Fibroblast of the aortic adventitia (primary cell): ENCODE results near the gene GATA2. TPM values are rescaled to one million over a fixed set of nuclear protein-coding genes. Genes with fewer than 3 reads are reported as not detected.

Source experiments
- DNase-seq: peaks from one replicate; pipeline ENCODE4 v3.0.0-alpha.2; 2010; ENCODE audit warnings: low read depth
- H3K4me3 ChIP-seq: 2 replicates; pipeline ENCODE4 v1.5.1; 2011; ENCODE audit warnings: low read depth, mild to moderate bottlenecking, control low read depth, low read length, moderate library complexity
- total RNA-seq: library from RNA; depleted of rRNA; stranded (reverse); fragments of >200 nt; gene quantifications from 2 replicates; pipeline ENCODE4 v1.2.3, GENCODE V29; 2012; ENCODE audit warnings: low replicate concordance
- TF ChIP-seq, protein P1 (sequence below): IDR thresholded peaks from 2 replicates; pipeline ENCODE4 v1.5.1; 2011; ENCODE audit warnings: mild to moderate bottlenecking, low read length, control low read depth, inconsistent platforms; ENCODE audit not compliant: insufficient read depth

GATA2 gene
- total RNA-seq, 1 donor = 9.3 TPM

DNA sequence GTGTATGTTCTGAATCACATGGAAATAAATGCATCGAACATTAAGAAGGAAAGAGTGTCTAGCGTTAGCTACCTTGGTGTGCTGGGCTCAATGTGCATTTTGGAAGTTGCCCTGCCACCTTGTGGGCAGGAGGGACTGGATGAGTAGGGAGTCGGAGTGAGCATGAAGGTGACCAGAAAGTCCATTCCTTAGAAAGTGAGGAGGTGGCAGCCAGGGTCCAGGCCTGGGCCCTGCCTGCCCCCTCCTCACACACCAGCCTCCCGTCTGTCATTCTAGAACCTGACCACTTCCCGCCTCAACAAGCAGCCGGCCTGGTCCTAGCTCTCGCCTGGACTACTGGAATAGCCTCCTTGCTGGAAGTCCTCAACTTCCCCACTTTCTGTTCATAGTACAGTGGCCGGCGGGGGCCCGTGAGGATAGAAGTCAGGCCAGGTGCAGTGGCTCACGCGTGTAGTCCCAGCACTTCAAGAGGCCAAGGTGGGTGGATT lies 10.2 kb upstream of the GATA2 start:
- H3K4me3 ChIP-seq = no peak overlapping the region
- DNase-seq = no peak
- TF ChIP-seq, protein P1, sequence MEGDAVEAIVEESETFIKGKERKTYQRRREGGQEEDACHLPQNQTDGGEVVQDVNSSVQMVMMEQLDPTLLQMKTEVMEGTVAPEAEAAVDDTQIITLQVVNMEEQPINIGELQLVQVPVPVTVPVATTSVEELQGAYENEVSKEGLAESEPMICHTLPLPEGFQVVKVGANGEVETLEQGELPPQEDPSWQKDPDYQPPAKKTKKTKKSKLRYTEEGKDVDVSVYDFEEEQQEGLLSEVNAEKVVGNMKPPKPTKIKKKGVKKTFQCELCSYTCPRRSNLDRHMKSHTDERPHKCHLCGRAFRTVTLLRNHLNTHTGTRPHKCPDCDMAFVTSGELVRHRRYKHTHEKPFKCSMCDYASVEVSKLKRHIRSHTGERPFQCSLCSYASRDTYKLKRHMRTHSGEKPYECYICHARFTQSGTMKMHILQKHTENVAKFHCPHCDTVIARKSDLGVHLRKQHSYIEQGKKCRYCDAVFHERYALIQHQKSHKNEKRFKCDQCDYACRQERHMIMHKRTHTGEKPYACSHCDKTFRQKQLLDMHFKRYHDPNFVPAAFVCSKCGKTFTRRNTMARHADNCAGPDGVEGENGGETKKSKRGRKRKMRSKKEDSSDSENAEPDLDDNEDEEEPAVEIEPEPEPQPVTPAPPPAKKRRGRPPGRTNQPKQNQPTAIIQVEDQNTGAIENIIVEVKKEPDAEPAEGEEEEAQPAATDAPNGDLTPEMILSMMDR = no peak

DNA sequence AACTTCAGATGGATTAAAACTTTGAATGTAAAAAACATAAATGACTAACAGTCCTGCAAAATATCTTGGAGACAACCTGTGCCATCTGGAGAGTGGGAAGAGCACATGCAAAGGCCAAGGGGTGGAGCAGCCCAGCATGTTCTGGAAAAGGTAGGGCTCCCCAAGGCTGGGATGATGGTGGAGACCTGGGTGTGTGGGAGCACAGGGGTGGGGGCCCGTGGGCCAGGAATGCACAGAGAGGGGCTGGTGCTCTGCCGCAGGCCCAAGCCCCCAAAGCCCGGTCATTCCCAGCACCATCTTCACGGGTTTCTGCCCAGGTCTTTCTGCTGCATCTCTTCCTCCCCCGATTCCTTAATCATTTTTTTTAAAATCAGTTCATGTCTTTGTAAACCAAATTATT lies 9.7 kb upstream of the GATA2 start:
- no peak overlapping the region for H3K4me3 ChIP-seq
- TF ChIP-seq, protein P1 = no peak
- DNase-seq = no peak

DNA sequence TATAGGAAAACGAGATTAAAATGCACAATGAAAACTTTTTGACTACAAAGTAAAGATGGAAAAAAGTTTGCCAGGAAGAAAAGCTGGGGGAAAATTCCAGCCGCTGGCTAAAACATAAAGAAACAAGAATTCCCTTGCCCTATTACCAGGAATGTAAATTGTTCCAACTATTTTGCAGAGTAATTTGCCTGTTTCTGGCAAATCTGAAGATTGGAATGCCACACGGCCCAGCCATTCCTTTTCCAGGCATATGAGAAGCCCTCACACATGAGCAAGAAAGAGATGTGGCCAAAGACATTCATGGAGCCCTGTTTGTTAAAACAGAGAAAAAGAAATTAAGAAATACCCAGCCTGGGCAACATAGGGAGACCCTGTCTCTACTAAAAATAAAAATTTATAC lies 8.4 kb upstream of the GATA2 start:
- TF ChIP-seq, protein P1 = no peak
- H3K4me3 ChIP-seq = no peak overlapping the region
- DNase-seq = no peak

DNA sequence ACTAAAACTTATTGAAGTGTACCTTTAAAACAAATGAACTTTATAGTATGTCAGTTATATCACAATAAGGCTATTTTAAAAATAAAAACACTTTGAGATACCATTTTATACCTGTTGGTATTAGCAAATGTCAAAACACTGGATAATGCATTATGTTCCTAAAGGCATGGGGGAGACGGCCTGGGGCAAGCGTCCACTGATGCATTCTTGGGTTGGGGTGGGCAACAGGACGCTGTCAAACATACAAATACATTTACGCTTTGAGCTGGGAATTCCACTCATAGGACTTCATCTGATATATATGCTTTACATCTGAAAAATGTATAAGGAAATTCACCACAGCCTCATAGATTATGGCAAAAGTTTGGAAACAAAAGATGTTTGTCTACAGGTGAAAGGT lies 7.6 kb upstream of the GATA2 start:
- H3K4me3 ChIP-seq = no peak overlapping the region
- TF ChIP-seq, protein P1 = no peak
- DNase-seq = no peak

DNA sequence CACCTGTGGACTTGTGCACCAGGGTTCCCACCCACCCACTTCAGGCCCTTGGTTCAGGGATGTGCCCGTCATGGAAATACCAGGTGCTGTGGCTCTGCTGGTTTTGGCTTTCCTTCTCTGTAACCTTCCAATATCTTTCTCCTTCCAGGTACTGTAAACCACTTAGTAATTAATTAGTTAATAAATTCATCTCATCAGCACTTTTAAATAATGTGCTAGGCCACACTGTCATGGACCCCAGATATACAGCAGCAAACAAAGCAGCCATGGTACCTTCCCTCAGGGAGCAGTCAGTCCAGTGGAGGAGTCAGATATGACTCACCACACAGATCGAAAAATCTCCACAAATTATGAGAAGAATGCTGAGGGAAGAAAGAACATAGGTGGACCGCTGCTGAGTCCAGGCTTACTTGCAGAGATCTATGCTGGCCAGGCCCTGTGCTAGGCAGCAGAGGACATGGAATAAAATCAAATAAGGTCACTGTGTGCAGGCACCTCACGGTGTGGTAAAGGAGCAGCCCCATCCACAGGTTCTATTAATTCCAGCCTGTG lies 6.8 kb upstream of the GATA2 start:
- TF ChIP-seq, protein P1 = no peak
- H3K4me3 ChIP-seq = no peak overlapping the region
- no peak for DNase-seq

DNA sequence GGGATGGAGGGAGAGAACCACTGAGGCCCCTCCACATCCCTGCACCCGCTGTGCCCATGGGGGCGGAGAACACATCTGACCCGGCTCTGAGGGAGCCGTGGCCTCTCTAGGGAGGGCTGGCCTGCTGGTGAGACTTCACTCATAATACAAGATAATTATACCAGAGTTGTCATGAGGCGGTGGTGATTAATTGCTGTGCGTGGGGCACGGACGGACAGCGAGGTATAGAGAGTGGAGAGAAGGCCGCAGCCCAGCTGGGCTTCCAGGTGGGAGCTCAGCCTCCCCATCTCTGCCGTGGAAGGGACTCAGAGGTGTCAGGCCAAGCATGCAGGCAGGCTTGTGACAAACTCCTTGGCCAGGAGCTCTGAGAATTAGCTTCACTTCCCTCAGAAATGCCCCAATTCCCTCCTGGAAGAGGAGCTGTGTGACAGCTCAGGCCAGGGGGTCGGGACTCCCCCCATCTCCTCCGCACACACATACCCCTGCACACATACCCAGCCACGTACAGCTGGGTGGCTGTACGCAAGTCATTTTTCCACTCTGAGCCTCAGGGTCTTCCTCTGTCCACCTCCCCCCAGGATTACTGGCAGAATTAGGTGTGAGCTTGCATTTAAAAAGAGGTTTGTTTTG lies 6.0 kb upstream of the GATA2 start:
- no peak overlapping the region for H3K4me3 ChIP-seq
- TF ChIP-seq, protein P1 = no peak

DNA sequence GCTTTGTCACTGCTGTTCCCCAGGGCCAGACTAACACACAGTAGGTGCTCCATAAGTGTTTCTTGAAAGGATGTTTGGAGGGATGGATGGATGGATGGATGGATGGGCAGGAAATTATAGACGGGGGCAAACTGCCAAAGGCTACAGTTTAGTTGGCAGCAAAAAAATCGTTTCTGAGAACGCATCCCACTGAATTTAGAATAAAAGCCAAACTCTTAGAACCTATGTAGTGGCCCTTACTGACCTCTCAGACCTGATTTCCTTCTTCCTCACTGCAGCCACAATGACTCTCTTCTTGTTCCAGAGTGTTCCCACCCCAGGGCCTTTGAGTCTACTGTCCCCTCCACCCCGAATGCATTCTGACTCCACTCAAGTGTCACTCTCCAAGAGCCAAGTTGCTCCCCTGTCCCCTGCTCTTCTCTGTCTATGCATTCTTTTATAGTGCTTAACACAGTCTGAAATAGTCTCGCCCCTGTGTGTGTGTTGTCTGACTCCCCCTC lies 5.2 kb upstream of the GATA2 start:
- peak overlapping the region; percentile 55 for H3K4me3 ChIP-seq
- no peak for DNase-seq
- TF ChIP-seq, protein P1 = no peak

More for the DNA sequence above, 6.0 kb upstream of the GATA2 start:
- DNase-seq = no peak
